AG10803 (cell line): Measurements from ENCODE around the gene LRRC18.

ENCODE experiments used
- DNase-seq: peaks from one replicate; pipeline ENCODE4 v3.0.0; 2010; ENCODE audit warnings: low read depth
- H3K4me3 ChIP-seq: 2 replicates; pipeline ENCODE4 v1.5.1; 2011; ENCODE audit warnings: mild to moderate bottlenecking, low read length, control low read depth
- CTCF ChIP-seq: conservative IDR thresholded peaks from 2 replicates; pipeline ENCODE4 v1.5.1; 2011; ENCODE audit warnings: mild to moderate bottlenecking, low read length, control low read depth, inconsistent platforms

Gene LRRC18

DNA sequence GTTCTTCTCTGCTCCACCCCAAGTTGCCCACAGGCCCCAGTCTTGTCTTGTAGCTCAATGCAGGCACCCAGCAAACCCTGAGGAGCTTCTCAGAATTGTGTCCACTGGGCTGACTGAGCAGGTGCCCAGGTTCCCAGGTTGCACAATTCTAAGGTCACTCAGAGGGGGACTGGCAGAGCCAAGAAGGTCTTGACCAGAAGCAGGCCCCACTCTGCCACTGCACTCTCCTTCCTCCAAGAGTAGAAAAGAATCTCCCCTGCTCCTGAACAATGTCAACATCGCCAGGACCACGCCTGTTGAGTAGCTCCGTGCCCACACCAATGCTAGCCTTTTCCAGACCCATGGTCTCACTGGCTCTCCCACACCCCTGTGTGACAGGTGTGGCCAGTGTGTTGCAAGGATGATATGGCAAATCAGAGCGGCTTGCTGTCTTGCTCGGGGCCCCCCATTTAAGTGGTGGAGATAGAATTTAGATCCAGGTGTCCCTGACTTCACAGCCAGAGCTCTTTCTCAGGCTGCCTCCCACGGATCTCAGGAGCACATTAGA, 577 bp downstream of the LRRC18 start:
- TF ChIP-seq CTCF: no peak
- no peak for DNase-seq
- no peak overlapping the region for H3K4me3 ChIP-seq

DNA sequence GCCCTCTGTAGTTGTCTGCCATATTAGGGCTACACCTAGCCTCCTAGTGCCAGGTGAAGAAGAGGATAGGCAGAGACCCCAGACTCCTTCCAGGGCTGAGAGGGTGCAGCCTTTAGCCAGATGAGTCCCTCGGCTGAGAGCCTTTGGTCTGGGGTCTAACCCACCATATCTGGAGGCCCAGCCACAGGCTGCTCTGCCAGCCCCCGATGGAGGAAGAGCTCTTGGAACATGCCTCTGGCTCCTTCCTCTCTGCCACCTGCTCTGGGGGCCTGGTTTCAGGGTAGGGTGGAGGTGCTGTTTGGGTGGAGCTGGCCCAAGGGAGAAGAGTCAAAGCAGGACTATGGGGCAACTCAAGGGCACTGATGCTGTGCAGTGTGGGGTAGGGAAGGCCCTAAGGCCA, 1.4 kb downstream of the LRRC18 start:
- DNase-seq: no peak
- no peak overlapping the region for H3K4me3 ChIP-seq
- TF ChIP-seq CTCF: no peak

GRCh38 chr10:48937796-48938195, 1.8 kb downstream of the LRRC18 start:
- H3K4me3 ChIP-seq: no peak overlapping the region
- DNase-seq: no peak
- TF ChIP-seq CTCF: no peak

DNA sequence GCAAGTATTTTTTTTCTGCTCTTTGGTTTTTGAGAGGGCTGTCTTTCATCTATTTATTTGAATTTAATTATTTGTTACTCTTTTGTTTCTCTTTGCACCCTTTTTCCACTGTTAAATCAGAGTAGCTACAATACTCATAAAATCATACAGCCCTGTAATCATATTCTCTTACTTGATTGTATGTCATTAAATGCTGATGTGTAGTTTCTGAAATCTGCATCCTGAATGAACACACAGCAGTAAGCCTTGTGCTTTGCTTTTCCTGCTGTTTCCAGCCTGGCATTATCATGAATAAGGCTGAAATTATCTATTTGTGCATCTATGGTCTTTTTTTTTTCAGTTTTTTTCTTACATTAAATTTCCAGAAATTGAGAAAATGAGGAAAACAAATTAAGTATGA, 4.1 kb downstream of the LRRC18 start:
- no peak for DNase-seq
- H3K4me3 ChIP-seq: no peak overlapping the region
- TF ChIP-seq CTCF: no peak

- H3K4me3 ChIP-seq: no peak overlapping the region
- no peak for TF ChIP-seq CTCF
- peak; percentile 12 for DNase-seq
These were observed 4.8 kb downstream of the LRRC18 start for GRCh38 chr10:48934672-48935501.

GRCh38 chr10:48932831-48933664, 6.6 kb downstream of the LRRC18 start:
- TF ChIP-seq CTCF: no peak
- DNase-seq: peak; percentile 16
- no peak overlapping the region for H3K4me3 ChIP-seq
